Stimulated activated CD4-positive, alpha-beta T cell treated with anti-CD3 and anti-CD28 coated beads, Interleukin-15, amount 100 ng/mL, for 1 hour (primary cell): ENCODE results near the gene FBXO45.
"Not testable (repeated sequence)": the region's sequence is repeated elsewhere in the genome, so short reads cannot be mapped to it uniquely, and the experiment has no call there.

Source experiments
- DNase-seq, 2 donors: peaks; one replicate each; pipeline ENCODE4 v3.0.0-alpha.2; 2020; ENCODE audit warnings: low read depth in 1 of 2, low spot score in 1 of 2

Gene FBXO45

DNA sequence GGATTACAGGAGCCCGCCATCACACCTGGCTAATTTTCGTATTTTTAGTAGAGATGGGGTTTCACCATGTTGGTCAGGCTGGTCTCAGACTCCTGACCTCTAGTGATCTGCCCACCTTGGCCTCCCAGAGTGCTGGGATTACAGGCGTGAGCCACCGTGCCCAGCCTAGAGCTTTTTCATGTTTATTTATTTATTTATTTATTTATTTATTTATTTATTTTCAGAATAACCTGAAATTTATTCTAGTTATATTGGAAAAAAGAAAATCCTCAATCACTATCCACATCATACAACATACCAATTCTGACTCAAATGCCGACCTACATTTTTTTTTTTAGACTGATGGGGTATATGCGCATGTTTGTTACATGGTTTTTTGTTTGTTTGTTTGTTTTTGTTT, 46.8 kb downstream of the FBXO45 start:
- DNase-seq, result not testable (repeated sequence)

DNA sequence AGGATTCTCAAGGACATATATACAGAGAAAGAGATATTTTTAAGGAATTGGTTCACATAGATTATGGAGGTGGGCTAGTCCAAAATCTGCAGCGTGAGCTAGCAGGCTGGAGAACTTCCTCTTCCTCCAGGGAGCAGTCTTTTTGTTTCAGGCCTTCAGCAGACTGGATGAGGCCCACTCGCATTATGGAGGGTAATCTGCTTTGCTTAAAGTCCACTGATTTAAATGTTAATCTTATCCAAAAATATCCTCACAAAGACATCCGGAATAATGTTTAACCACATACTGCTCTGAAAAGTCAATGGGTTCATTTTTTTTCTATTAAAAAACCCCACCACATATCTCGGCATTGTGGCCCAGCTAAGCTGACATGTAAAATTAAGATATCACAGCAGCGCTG, 48.8 kb downstream of the FBXO45 start:
- DNase-seq, result no peak

GRCh38 chr3:196619223-196619622, 50.8 kb downstream of the FBXO45 start:
- no peak for DNase-seq

DNA sequence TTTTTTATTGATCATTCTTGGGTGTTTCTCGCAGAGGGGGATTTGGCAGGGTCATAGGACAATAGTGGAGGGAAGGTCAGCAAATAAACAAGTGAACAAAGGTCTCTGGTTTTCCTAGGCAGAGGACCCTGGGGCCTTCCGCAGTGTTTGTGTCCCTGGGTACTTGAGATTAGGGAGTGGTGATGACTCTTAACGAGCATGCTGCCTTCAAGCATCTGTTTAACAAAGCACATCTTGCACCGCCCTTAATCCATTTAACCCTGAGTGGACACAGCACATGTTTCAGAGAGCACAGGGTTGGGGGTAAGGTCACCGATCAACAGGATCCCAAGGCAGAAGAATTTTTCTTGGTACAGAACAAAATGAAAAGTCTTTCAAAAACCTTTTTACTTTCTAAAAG, 51.2 kb downstream of the FBXO45 start:
- not testable (repeated sequence) for DNase-seq

DNA sequence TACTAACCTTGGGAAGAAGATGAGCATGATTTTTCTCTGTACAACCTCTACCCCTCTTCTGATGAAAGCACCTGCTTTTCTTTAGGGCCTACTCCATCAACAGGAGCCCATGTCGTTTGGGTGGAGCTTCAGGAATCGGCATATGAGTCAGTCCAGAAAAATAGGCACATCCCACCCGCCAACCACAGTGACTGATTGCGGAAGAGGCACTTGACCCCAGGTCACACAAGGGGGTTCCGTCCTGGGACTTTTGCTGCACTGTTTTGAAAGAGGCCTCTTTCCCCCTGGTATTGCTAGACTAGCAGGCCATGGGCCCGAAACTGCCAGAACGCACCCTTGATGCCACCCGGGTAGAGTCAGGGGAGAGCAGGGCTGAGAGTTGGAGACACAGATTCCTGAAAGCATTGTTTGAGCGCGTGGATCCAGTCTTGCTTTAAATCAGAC, 51.7 kb downstream of the FBXO45 start:
- no peak for DNase-seq

DNA sequence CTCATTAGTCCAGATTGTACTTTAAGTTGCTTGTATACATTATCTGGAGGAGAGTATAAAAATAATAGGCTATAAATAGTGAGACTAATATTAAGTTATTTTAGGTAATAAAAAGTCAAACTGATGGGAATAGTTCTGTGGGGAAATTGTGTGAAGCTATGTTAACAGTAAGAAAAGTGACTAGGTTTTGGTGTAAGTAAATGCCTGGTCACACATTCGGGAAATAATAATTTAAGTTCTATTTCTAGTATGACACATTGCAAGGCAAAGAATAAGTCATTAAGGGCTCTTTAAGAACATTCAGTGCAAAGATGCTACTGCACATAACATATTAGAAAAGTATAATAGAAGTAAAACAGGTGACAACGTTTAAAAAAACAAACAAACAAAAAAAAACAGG, 52.2 kb downstream of the FBXO45 start:
- DNase-seq, result no peak

GRCh38 chr3:196621611-196622010, 53.2 kb downstream of the FBXO45 start:
- no peak for DNase-seq

DNA sequence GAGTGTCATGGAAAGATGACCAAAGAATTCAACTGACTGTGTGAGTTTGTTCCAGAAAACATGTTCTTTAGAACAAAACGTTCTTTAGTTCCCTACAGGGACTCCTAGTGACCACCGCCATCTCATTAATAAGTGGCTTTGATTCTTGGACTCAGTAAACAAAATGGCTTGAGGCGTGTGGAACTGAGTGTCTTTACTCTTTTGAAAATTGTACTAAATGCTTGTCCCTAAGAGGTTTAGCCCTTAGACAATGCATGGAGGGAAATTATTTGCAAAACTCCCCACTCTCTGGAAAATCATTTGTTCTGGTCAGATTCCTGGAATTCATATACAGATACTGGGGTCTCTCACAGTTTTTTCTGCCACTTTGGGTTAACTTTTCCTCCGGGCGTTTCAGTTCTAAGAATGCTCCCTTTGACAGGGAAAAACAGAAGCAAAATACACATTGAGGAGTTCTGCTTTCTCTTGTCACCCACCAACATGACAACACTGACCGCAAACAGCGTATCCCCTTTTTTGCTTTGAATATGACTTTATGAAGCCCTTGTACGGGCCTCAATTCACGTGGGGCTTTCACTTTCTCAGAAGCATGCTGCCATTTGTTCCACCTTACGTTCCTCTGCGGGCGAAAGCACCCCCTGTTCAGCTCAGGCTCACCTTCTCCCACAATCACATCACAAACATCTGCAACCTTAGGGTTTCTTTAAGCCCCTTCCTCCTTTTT, 55.8 kb downstream of the FBXO45 start:
- no peak for DNase-seq

- DNase-seq, result no peak
Observed at GRCh38 chr3:196624907-196625306, 56.4 kb downstream of the FBXO45 start.

GRCh38 chr3:196625331-196625730, 56.9 kb downstream of the FBXO45 start:
- DNase-seq, result no peak

DNA sequence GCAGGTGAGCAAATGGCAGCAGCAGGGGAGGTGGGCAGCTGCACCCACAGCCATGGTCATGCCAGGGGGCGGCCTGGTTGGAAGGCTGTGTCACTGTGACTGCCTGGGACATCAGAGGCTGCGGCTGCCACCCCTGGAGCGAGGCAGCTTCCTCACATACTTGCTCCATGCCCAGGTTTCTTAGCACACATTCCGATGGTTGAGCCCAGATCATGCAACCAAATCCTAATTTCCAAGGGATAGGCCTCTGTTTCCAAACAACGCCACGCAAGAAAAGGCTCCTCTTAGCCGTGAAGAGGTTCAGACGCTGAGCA, 59.4 kb downstream of the FBXO45 start:
- no peak for DNase-seq

GRCh38 chr3:196629228-196629627, 60.8 kb downstream of the FBXO45 start:
- DNase-seq, result no peak

GRCh38 chr3:196631682-196632045, 63.2 kb downstream of the FBXO45 start:
- no peak for DNase-seq

DNA sequence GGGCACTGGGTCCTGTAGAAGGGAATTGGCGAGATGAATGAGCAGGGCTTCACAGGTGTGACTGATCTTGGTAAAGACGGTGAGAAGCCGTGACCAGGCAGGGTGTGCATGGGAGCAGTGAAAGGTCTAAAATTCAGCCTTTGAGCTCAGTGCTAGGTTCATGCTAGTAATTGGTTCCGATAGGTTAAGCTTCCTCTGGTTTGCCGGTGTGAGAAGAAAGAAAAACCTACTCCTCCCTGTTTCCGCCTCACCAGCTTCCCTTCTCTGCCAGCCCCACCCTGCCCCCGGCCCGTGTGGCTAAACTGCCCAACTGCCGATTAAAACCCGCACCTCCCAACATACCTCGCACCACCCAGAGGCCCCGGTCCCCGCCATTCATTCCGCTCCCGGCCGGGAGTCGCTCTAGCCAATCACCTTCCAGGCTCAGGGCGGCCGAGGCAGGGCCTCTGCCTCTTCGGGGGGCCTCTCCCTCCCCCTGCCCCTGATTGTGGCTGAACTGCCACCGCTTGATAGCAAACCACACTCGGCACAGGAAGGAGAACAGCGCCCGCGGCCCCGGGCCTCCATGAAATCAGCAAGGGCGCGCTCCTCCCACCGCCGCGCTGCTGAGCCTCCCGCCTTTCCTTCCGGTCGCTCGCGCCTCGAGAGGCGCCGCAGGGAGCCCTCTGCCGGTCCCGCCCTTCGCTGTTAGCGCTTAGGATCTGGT, 63.7 kb downstream of the FBXO45 start:
- DNase-seq, result peak; percentile 74 to 79

DNA sequence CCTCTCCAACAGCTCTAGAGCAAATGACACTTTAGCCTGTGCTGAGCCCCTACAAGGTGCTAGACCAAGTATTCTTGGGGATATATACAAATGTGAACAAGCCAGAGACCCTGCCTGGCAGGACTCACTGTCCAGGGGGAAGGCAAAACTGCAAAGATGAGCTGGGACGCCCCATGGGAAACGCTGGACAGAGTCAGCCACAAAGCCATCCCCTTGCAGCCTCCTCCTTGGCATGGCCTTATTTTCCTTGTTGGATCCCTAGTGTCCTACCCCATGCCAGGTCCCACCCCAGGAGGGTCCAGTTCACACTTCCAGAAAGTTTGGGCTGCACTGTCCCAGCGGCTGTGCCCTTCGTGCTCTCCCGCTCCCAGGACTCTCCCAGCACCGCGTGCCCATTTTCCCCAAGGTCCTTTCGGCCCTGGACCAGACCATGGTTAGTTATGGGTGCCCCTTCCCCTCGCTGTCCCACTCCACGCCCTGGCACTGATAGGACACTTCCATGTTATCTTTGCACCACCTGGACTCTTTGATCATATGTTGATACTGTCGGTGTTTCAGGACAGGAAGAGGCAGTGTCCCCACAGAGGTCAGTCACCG, 65.2 kb downstream of the FBXO45 start:
- no peak for DNase-seq

GRCh38 chr3:196634224-196634623, 65.8 kb downstream of the FBXO45 start:
- DNase-seq, result no peak

- DNase-seq, result no peak
Observed at GRCh38 chr3:196634829-196635228, 66.4 kb downstream of the FBXO45 start.

DNA sequence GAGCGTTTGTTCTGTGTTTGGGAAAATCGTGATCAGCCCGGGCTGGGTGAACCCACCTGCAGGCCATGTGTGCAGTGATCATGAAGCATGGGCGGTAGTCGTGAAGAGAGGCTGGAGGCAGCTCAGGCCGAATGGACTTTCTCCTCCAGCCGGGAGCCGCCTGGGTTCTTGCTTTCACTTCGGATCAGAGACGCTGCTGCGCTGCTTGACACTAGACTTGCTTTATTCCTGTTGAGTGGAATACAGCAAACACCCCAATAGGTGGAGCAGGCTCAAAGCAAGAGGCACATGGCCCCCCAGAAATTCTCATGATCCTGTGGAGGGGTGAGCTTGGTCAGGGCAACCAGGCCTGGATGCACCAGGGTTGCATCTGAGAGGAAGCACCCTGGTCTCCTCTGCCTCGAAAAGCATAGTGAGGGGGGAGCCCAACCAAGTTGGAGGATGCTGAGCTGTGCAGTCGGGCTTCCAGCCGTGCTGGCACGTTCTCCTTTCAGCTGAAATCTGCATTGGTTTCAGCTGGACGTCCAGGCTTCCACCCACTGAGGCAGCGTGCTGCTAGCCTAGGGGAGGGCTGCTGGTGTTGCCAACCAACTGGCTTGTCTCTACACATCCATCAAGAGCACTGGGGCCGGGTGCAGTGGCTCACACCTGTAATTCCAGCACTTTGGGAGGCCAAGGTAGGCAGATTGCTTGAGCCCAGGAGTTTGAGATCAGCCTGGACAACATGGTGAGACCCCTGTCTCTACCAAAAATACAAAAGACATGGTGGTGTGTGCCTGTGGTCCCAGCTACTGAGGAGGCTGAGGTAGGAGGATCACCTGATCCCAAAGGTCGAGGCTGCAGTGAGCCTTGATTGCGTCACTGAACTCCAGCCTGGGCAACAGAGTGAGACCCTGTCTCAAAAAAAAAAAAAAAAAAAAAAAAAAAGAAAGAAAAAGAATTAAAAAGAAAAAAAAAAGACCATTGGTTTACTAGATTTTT, 68.2 kb downstream of the FBXO45 start:
- no peak for DNase-seq

- not testable (repeated sequence) for DNase-seq
Observed at GRCh38 chr3:196637941-196638340, 69.5 kb downstream of the FBXO45 start.
